ENCODE data around the gene ANTXRL. TPM values are rescaled to one million over a fixed set of nuclear protein-coding genes. Genes with fewer than 3 reads are reported as not detected.

ANTXRL gene
- total RNA-seq, 1 experiment from 2014 or later = not detected

DNA sequence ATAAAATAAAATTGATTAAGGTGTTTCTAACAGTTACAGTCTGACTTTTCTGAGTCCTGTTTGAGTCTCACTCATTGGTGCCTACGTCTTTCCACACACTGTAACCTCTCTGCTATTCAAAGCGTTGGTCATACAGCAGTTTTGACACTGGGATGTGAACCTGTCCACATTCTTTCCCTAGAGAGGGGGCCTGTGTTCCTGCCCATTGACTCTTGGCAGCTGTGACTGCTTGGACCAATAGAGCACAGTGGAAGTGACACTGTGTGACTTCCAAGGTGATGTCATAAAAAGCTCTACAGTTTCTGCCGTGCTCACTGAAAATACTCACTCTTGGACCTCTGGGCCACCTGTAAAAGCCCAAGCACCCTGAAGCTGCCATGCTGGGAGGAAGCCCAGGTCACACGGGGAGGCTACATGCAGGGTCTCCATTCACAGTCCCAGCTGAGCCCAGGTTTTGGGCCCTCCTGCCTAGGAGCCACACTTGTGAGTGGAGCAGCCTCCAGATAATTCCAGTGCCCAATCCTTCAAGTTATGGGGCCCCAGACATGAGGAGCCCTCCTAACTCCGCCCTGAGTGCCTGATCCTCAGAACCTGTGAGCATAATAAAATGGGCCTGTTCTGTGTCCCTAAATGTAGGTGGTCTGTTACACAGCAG is 704 bp upstream of the ANTXRL start:
- H3K36me3 Mint-ChIP-seq (ENCODE audit: insufficient read depth, unreplicated experiment) = no peaks in the 10 kb centered on the region
- no TSS peak for BruUV-seq (replicated peaks)
- no peak overlapping the region for H3K27ac Mint-ChIP-seq (ENCODE audit: low read depth, unreplicated experiment)
- H3K9me3 Mint-ChIP-seq (ENCODE audit: unreplicated experiment) = no peaks in the 10 kb centered on the region
- no peak for DNase-seq (ENCODE audit: unreplicated experiment)
- no peaks in the 10 kb centered on the region for H3K27me3 Mint-ChIP-seq (ENCODE audit: insufficient read depth, unreplicated experiment)
- TF ChIP-seq, protein P1, sequence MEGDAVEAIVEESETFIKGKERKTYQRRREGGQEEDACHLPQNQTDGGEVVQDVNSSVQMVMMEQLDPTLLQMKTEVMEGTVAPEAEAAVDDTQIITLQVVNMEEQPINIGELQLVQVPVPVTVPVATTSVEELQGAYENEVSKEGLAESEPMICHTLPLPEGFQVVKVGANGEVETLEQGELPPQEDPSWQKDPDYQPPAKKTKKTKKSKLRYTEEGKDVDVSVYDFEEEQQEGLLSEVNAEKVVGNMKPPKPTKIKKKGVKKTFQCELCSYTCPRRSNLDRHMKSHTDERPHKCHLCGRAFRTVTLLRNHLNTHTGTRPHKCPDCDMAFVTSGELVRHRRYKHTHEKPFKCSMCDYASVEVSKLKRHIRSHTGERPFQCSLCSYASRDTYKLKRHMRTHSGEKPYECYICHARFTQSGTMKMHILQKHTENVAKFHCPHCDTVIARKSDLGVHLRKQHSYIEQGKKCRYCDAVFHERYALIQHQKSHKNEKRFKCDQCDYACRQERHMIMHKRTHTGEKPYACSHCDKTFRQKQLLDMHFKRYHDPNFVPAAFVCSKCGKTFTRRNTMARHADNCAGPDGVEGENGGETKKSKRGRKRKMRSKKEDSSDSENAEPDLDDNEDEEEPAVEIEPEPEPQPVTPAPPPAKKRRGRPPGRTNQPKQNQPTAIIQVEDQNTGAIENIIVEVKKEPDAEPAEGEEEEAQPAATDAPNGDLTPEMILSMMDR (IDR thresholded peaks at IDR 0.05; ENCODE audit: unreplicated experiment) = no peak
- ChIA-PET POLR2A (no interaction called here), CTCF (no interaction called here)
- H3K4me1 Mint-ChIP-seq (ENCODE audit: insufficient read depth, unreplicated experiment) = peaks cover 6% of the 10 kb centered on the region
- intact Hi-C loops (cut with micrococcal nuclease) = no loop called here
- no peak overlapping the region for H3K4me3 Mint-ChIP-seq (ENCODE audit: unreplicated experiment)

DNA sequence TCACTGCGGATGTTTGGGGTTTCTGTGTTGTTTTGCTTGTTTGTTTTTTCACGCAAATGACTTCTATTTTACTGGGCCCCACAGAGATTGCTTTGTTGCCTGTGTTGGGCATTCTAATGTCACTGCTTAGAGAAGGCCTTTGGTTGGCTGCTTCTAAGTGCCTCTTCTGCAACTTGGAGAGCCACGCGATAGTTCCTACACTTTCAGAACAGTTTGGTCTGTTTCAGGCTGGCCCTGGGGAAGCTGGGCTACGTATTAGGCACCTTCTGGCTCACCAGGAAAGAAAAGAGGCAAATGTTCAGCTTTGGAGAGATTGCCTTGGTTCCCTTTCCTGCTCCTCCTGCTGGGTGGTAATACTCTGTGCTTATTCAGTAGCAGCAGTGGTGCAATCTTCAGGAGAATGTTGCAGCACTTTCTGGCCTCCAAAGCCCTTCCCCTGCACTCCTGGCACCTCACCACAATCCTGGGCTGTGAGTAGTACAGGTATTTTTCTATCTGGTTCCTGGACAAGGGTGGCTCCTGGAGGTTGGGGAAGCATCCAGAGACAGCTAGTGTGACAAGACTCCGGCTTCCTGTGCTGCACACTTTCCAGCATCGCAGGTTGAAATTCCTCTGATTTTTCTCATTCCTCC is 1.2 kb downstream of the ANTXRL start:
- no TSS peak for BruUV-seq (replicated peaks)
- Mint-ChIP-seq H3K36me3 (ENCODE audit: insufficient read depth, unreplicated experiment) (no peaks in the 10 kb centered on the region), H3K27me3 (ENCODE audit: insufficient read depth, unreplicated experiment) (peaks cover 11% of the 10 kb centered on the region), H3K27ac (ENCODE audit: low read depth, unreplicated experiment) (peak overlapping the region; percentile 65), H3K4me3 (ENCODE audit: unreplicated experiment) (no peak overlapping the region), H3K9me3 (ENCODE audit: unreplicated experiment) (no peaks in the 10 kb centered on the region), H3K4me1 (ENCODE audit: insufficient read depth, unreplicated experiment) (peaks cover 6% of the 10 kb centered on the region)
- POLR2A ChIA-PET = interaction anchor here (0.6 kb wide), 1 partner anchor 70 kb away, joined by 5 read pairs; no protein-coding TSS in a partner anchor
- TF ChIP-seq, protein P1 (IDR thresholded peaks at IDR 0.05; ENCODE audit: unreplicated experiment) = no peak
- intact Hi-C loops (cut with micrococcal nuclease) = no loop called here
- DNase-seq (ENCODE audit: unreplicated experiment) = peak; percentile 80
- CTCF ChIA-PET = interaction anchor here (1.0 to 2.0 kb wide), 2 partner anchors 21 to 59 kb away, joined by 3 to 9 read pairs; no protein-coding TSS in a partner anchor

DNA sequence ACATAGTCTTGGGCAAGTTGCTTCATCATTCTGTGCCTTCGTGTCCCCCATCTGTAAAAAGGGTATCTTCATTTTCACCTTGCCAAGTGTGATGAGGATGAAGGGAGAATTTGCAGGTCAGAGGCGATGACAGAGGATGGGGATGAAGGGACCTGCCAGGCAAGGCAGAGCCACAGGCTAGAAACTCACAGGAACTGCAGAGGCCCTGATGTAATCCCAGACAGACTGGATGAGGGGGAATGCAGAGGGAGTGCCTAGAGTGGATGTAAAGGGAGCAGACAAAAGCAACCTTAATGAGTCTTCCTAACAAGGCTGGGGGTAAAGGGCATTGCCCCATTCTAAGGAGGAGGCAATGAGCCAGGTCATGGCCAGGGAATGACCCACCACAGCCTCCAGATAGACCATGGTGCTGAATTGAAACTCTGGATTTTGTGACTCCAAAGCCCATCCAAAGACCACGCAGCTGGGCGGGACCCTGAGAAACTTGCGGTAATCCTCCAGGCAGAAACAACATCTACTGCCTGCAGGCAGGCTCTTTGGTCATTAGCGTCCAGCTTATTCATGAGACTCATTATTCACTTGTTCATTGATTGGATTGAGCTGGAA is 1.9 kb downstream of the ANTXRL start:
- TF ChIP-seq, protein P1 (IDR thresholded peaks at IDR 0.05; ENCODE audit: unreplicated experiment) = no peak
- BruUV-seq (replicated peaks) = no TSS peak
- ChIA-PET POLR2A (no interaction called here), CTCF (interaction anchor here (1.0 to 2.0 kb wide), 2 partner anchors 22 to 59 kb away, joined by 3 to 9 read pairs; no protein-coding TSS in a partner anchor)
- intact Hi-C loops (cut with micrococcal nuclease) = no loop called here
- H3K27ac Mint-ChIP-seq (ENCODE audit: low read depth, unreplicated experiment) = peak overlapping the region; percentile 65
- H3K27me3 Mint-ChIP-seq (ENCODE audit: insufficient read depth, unreplicated experiment) = peaks cover 11% of the 10 kb centered on the region
- H3K36me3 Mint-ChIP-seq (ENCODE audit: insufficient read depth, unreplicated experiment) = no peaks in the 10 kb centered on the region
- DNase-seq (ENCODE audit: unreplicated experiment) = no peak
- no peaks in the 10 kb centered on the region for H3K9me3 Mint-ChIP-seq (ENCODE audit: unreplicated experiment)
- H3K4me1 Mint-ChIP-seq (ENCODE audit: insufficient read depth, unreplicated experiment) = peaks cover 6% of the 10 kb centered on the region
- H3K4me3 Mint-ChIP-seq (ENCODE audit: unreplicated experiment) = no peak overlapping the region

DNA sequence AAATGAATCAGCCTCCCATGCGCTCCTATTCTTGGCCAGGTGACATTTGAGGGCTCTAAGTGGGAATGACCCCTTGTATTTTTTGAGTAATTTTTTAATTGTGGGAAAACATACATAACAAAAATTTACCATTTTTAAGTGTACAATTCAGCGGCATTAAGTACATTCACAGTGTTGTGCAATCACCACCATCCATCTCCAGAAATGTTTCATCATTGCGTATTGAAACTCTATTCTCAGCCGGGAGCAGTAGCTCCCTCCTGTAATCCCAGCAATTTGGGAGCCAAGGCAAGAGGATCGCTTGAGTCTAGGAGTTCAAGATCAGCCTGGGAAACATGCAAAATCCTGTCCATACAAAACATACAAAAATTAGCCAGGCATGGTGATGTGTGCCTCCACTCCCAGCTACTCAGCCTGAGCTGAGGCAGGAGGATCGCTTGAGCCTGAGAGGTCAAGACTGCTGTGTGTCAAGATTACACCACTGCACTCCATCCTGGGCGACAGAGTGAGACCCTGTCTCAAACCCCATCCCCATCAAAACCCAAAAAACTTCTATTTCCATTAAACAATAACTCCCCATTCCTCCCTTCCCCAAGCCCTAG is 2.5 kb downstream of the ANTXRL start:
- no TSS peak for BruUV-seq (replicated peaks)
- intact Hi-C loops (cut with micrococcal nuclease) = no loop called here
- TF ChIP-seq, protein P1 (IDR thresholded peaks at IDR 0.05; ENCODE audit: unreplicated experiment) = no peak
- DNase-seq (ENCODE audit: unreplicated experiment) = peak; percentile 63
- CTCF ChIA-PET = interaction anchor here (1.0 to 2.0 kb wide), 2 partner anchors 22 to 60 kb away, joined by 3 to 9 read pairs; no protein-coding TSS in a partner anchor
- Mint-ChIP-seq H3K9me3 (ENCODE audit: unreplicated experiment) (no peaks in the 10 kb centered on the region), H3K36me3 (ENCODE audit: insufficient read depth, unreplicated experiment) (no peaks in the 10 kb centered on the region), H3K4me1 (ENCODE audit: insufficient read depth, unreplicated experiment) (peaks cover under 1% of the 10 kb centered on the region), H3K4me3 (ENCODE audit: unreplicated experiment) (no peak overlapping the region), H3K27ac (ENCODE audit: low read depth, unreplicated experiment) (no peak overlapping the region), H3K27me3 (ENCODE audit: insufficient read depth, unreplicated experiment) (peaks cover 11% of the 10 kb centered on the region)
- POLR2A ChIA-PET = no interaction called here

Measured in MCF 10A (cell line).